Endothelial cell of umbilical vein (primary cell): Measurements from ENCODE around the gene POU6F2. TPM values are rescaled to one million over a fixed set of nuclear protein-coding genes. Genes with fewer than 3 reads are reported as not detected.

Experiments
- BruUV-seq: library from RNA; stranded (reverse); fragments of 400-500 nt; replicated peaks from 2 replicates; lab custom pipeline; 2021; lab: Mats Ljungman, UMichigan
- CTCF ChIA-PET: fragments of 300-600, 350-600 bp; sonication (Branson Sonifier 250); formaldehyde crosslinking; loops from one replicate; lab custom pipeline; 2021; ENCODE audit warnings: antibody characterized with exemption, inconsistent platforms; lab: Charles Lee
- POLR2A ChIA-PET: fragments of 300-600, 350-600 bp; sonication (Branson Sonifier 250); formaldehyde crosslinking; loops from one replicate; lab custom pipeline; 2021; ENCODE audit warnings: antibody characterized with exemption, inconsistent platforms; lab: Charles Lee
- DNase-seq: peaks from one replicate; pipeline ENCODE4 v3.0.0-alpha.2; 2011; ENCODE audit warnings: low read depth, low spot score
- FAIRE-seq: peaks from 2 replicates; lab custom pipeline; 2011; peaks lifted over from hg19 to GRCh38; lab: Jason Lieb, UNC
- H2AFZ ChIP-seq: 2 replicates; pipeline ENCODE4 v1.6.0; 2012; ENCODE audit warnings: low read depth, low read length, control low read depth, inconsistent platforms
- H3K27ac ChIP-seq: 2 replicates; pipeline ENCODE4 v1.5.1; 2011; ENCODE audit warnings: low read depth, mild to moderate bottlenecking, control low read depth, low read length, moderate library complexity; ENCODE audit not compliant: insufficient read depth
- H3K27me3 ChIP-seq, 2 experiments: 2 replicates each; pipeline versions ENCODE4 v1.6.0 to v1.6.1; 2011; ENCODE audit warnings: low read length in 2 of 2, mixed read lengths in 1 of 2; ENCODE audit not compliant: control insufficient read depth in 2 of 2, insufficient read depth in 2 of 2
- H3K36me3 ChIP-seq, 2 experiments: 2 replicates in 1 of 2; 3 replicates in 1 of 2; pipeline ENCODE4 v1.5.1; 2011; ENCODE audit warnings: low read length in 2 of 2, mild to moderate bottlenecking in 1 of 2, moderate library complexity in 1 of 2; ENCODE audit not compliant: control insufficient read depth in 2 of 2, insufficient read depth in 2 of 2; ENCODE audit errors: extremely low read depth in 1 of 2
- H3K4me1 ChIP-seq: 3 replicates; pipeline ENCODE4 v1.5.1; 2011; ENCODE audit warnings: mild to moderate bottlenecking, low read length; ENCODE audit not compliant: control insufficient read depth, insufficient read depth; ENCODE audit errors: extremely low read depth
- H3K4me2 ChIP-seq: 2 replicates; pipeline ENCODE4 v1.6.1; 2011; ENCODE audit warnings: low read length, control low read depth, mixed read lengths; ENCODE audit not compliant: insufficient read depth
- H3K4me3 ChIP-seq, 3 experiments: fragments of 200-600 bp in 1 of 3; sonication (generic), shearing (Covaris generic) in 1 of 3; replicated peaks in 1 of 3; 2 replicates each; pipeline ENCODE4 v1.5.1; 2011 to 2016; ENCODE audit warnings: control low read depth in 3 of 3, low read length in 3 of 3, mild to moderate bottlenecking in 2 of 3, inconsistent platforms in 1 of 3, low read depth in 1 of 3, moderate library complexity in 1 of 3; ENCODE audit not compliant: insufficient read depth in 1 of 3
- H3K79me2 ChIP-seq: 2 replicates; pipeline ENCODE4 v1.6.0; 2012; ENCODE audit warnings: low read length, inconsistent platforms; ENCODE audit not compliant: control insufficient read depth, insufficient read depth
- H3K9ac ChIP-seq: replicated peaks from 2 replicates; pipeline ENCODE3; 2011; ENCODE audit warnings: low read length, control low read depth; ENCODE audit not compliant: insufficient read depth; ENCODE audit errors: extremely low read depth
- H3K9me1 ChIP-seq: replicated peaks from 3 replicates; pipeline ENCODE4 v1.6.0; 2011; ENCODE audit warnings: mild to moderate bottlenecking, low read length; ENCODE audit not compliant: control insufficient read depth, insufficient read depth; ENCODE audit errors: extremely low read depth
- H3K9me3 ChIP-seq: replicated peaks from 2 replicates; pipeline ENCODE4 v1.5.1; 2012; ENCODE audit warnings: low read length, inconsistent platforms; ENCODE audit not compliant: control insufficient read depth, insufficient read depth
- H4K20me1 ChIP-seq: replicated peaks from 2 replicates; pipeline ENCODE3; 2011; ENCODE audit warnings: mild to moderate bottlenecking, low read length; ENCODE audit not compliant: control insufficient read depth, insufficient read depth; ENCODE audit errors: extremely low read depth
- CTCF ChIP-seq, 2 donors: IDR thresholded peaks; 1 replicate in 1 of 2; 2 replicates in 1 of 2; pipeline ENCODE4 v1.5.1; 2011; ENCODE audit warnings: low read length in 2 of 2, mild to moderate bottlenecking in 2 of 2, moderate library complexity in 2 of 2, control low read depth in 1 of 2, inconsistent platforms in 1 of 2, low read depth in 1 of 2; ENCODE audit not compliant: insufficient read depth in 1 of 2; ENCODE audit errors: extremely low read depth in 1 of 2
- EZH2 ChIP-seq: IDR thresholded peaks from 2 replicates; pipeline ENCODE4 v1.6.1; 2012; ENCODE audit warnings: borderline replicate concordance, low read depth, mild to moderate bottlenecking, moderate library complexity, low read length, inconsistent platforms; ENCODE audit not compliant: severe bottlenecking
- JUN ChIP-seq: IDR thresholded peaks from 2 replicates; pipeline ENCODE4 v1.6.1; 2011; ENCODE audit warnings: borderline replicate concordance, low read depth; ENCODE audit not compliant: insufficient read length, insufficient read depth
- MYC ChIP-seq: IDR thresholded peaks from one replicate; pipeline ENCODE4 v1.6.1; 2011; ENCODE audit warnings: mild to moderate bottlenecking, low read depth, low read length
- POLR2A ChIP-seq: IDR thresholded peaks from 2 replicates; pipeline ENCODE4 v1.6.1; 2012; ENCODE audit warnings: low read depth, mild to moderate bottlenecking, control low read depth, low read length
- POLR2AphosphoS5 ChIP-seq: IDR thresholded peaks from 2 replicates; pipeline ENCODE4 v1.6.1; 2012; ENCODE audit warnings: low read depth, mild to moderate bottlenecking, control low read depth, low read length, moderate library complexity; ENCODE audit not compliant: insufficient read depth
- dilution Hi-C: fragments of 300-500 bp; cut with MboI; formaldehyde crosslinking; loops from one replicate; pipeline ENCODE4 v1.15.0; 2019; ENCODE audit warnings: low sequenced_read_pairs; ENCODE audit not compliant: extremely low pct_ligation_motif_present
- intact Hi-C: fragments of 100-400 bp; cut with micrococcal nuclease; formaldehyde crosslinking; loops from one replicate; pipeline ENCODE4 v1.10.0; 2022
- polyA plus RNA-seq, 4 experiments: library from polyadenylated mRNA; depleted of rRNA in 3 of 4; stranded (reverse) in 3 of 4; unstranded in 1 of 4; fragments of >200 nt; gene quantifications; 2 replicates each; pipeline versions ENCODE4 v1.2.1 to v1.2.3, GENCODE V29; 2011 to 2012; ENCODE audit warnings: missing spikeins in 1 of 4
- total RNA-seq: library from RNA; stranded (reverse); gene quantifications from 2 replicates; pipeline ENCODE4 v1.2.3, GENCODE V29; 2021

The POU6F2 gene
- total and polyA plus RNA-seq, 2 donors (not counting 3 experiments of a cell fraction or from before 2014, with no cell fraction given): 0.29 TPM; not detected in 1

DNA sequence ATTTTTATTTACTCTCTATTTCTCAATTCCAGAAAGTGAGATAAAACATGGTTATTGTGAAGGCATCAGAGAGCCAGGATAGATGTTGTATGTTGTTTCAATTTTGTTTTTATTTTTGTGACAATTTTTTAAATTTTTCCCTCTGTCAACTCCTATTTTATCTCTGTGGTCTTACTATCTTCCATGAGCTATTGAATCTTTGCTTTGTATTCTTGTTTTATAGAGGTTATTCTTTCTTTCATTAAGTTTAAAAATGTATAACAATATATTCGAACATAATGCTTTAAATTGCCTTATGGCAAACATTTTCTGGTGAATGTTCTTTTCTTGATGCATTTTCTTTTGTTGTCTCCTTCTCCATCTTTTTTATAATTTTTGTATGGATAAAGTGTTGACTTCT lies 78.4 kb downstream of the POU6F2 start:
- H3K9ac ChIP-seq: no peak overlapping the region
- H2AFZ ChIP-seq: no peak overlapping the region
- no peaks in the 10 kb centered on the region for H3K9me3 ChIP-seq
- dilution Hi-C loops (no loop called here), intact Hi-C loops (loop anchor here (10.0 kb wide), 1 partner anchor 91 kb away; no protein-coding TSS in a partner anchor)
- BruUV-seq: no TSS peak
- H3K27ac ChIP-seq: no peak overlapping the region
- H3K9me1 ChIP-seq: peaks cover 3% of the 10 kb centered on the region
- no peaks in the 10 kb centered on the region for H4K20me1 ChIP-seq
- TF ChIP-seq POLR2A (no peak), MYC (no peak), POLR2AphosphoS5 (no peak), EZH2 (no peak), CTCF (IDR thresholded peaks at IDR 0.05; ENCODE audit: extremely low read depth in 1 of 2, insufficient read depth in 1 of 2, low read depth in 1 of 2, low read length in 2 of 2) (no peak)
- no peaks in the 10 kb centered on the region for H3K79me2 ChIP-seq
- no peak overlapping the region for H3K4me2 ChIP-seq
- CTCF ChIA-PET: no interaction called here
- DNase-seq: no peak
- no peaks in the 10 kb centered on the region for H3K4me1 ChIP-seq
- POLR2A ChIA-PET: no interaction called here
- H3K4me3 ChIP-seq: no peak overlapping the region
- H3K27me3 ChIP-seq: no peaks in the 10 kb centered on the region
- FAIRE-seq: no peak
- no peaks in the 10 kb centered on the region for H3K36me3 ChIP-seq

DNA sequence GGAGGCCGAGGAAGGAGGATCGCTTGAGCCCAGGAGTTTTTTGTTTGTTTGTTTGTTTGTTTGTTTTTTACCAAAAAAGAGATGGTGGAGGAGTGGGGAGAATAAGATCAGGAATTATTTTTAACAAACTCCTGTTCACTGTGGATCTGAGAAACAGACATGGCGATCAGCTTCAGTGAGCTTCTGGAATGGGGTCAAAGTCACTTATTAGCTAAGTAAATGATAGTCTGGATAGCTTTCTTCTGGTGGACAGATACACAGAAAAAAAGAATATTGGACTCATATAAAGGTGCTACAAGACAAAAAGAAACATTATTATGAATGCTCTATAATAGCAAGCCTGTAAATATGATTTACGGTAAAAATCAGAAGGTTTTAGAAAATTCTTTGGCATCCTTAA lies 85.1 kb downstream of the POU6F2 start:
- DNase-seq (no peak), FAIRE-seq (no peak)
- no TSS peak for BruUV-seq
- Histone ChIP-seq H3K79me2 (no peaks in the 10 kb centered on the region), H2AFZ (no peak overlapping the region), H3K4me3 (no peak overlapping the region), H4K20me1 (no peaks in the 10 kb centered on the region), H3K27ac (no peak overlapping the region), H3K9ac (no peak overlapping the region), H3K9me1 (peaks cover 2% of the 10 kb centered on the region), H3K4me1 (no peaks in the 10 kb centered on the region), H3K36me3 (no peaks in the 10 kb centered on the region), H3K27me3 (no peaks in the 10 kb centered on the region), H3K4me2 (no peak overlapping the region), H3K9me3 (no peaks in the 10 kb centered on the region)
- TF ChIP-seq EZH2: no peak
- TF ChIP-seq JUN: no peak
- dilution Hi-C loops (no loop called here), intact Hi-C loops (no loop called here)
- POLR2A ChIA-PET: no interaction called here
- CTCF ChIA-PET: no interaction called here
